GM10847 (cell line): ENCODE measurements around the gene C11orf68.

ENCODE experiments used
- POLR2A ChIP-seq: IDR thresholded peaks from 2 replicates; pipeline ENCODE4 v1.6.1; 2011; ENCODE audit not compliant: insufficient read length; ENCODE audit errors: extremely low read depth

The C11orf68 gene

DNA sequence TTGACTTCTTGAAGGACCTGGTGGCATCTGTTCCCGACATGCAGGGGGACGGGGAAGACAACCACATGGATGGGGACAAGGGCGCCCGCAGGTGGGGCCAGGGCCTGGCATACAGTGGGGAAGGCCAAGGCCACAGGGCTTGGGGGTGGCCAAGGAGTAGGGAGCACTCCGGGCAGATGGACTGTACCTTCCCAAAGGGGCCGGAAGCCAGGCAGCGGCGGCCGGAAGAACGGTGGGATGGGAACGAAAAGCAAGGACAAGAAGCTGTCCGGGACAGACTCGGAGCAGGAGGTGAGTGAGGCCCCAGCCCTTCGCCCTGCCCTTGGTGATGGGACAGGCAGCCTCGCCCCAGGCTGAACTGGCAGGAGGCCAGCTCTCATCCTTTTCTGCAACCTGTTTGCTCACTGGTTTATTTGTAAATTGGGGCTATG, 1.5 kb upstream of the C11orf68 start:
- no peak for TF ChIP-seq POLR2A

GRCh38 chr11:65919573-65920371, 910 bp upstream of the C11orf68 start:
- TF ChIP-seq POLR2A: no peak

GRCh38 chr11:65919141-65919572, 295 bp upstream of the C11orf68 start, which contains the start of gene DRAP1:
Gene DRAP1 (plus strand): TSS chr11:65919426. CDS start chr11:65919502, 76 bp downstream.
- peak; percentile 31 for TF ChIP-seq POLR2A

- no peak for TF ChIP-seq POLR2A
Measured at GRCh38 chr11:65917434-65918210, 1.2 kb downstream of the C11orf68 start.

- TF ChIP-seq POLR2A: no peak
Measured at GRCh38 chr11:65917077-65917433, 1.8 kb downstream of the C11orf68 start.

GRCh38 chr11:65916391-65916790, 2.5 kb downstream of the C11orf68 start:
- no peak for TF ChIP-seq POLR2A

GRCh38 chr11:65915821-65916251, 3.0 kb downstream of the C11orf68 start:
- no peak for TF ChIP-seq POLR2A

DNA sequence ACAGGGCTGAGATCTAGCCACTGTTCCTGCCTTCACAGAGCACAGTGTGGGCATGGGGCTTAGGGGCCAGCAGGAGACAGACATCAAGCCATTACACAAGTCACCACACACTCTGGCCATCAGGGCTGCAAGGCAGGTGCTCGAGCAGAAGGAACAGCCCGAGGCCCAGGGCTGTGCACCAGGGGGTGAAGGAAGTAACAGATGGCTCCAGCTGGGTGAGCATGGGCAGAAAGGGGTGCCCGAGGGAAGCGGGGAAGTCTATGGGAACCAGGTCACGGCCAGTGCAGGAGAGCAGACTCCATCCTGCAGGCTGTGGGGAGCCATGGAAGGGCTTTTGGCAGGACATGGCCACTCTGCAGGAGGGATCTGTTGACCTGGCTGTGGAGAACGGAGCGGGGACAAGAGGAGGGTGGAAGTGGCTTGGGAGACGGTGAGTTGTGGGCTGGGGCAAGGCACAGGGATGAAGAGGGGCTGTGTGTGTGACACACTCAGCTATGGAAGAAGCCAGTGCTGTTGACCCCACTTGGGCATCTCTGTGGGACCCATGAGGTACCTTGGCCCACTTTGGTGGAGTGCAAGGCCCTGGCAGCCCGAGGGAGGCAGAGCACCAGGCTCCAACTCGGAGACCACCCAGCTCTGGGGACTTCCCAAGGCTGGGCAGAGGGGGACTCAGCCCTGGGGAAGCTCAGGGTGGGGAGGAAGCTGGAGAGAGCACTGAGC, 3.6 kb downstream of the C11orf68 start:
- no peak for TF ChIP-seq POLR2A

- no peak for TF ChIP-seq POLR2A
Measured at GRCh38 chr11:65912845-65913244, 6.0 kb downstream of the C11orf68 start.

- no peak for TF ChIP-seq POLR2A
Measured at GRCh38 chr11:65911682-65912568, 6.9 kb downstream of the C11orf68 start.

DNA sequence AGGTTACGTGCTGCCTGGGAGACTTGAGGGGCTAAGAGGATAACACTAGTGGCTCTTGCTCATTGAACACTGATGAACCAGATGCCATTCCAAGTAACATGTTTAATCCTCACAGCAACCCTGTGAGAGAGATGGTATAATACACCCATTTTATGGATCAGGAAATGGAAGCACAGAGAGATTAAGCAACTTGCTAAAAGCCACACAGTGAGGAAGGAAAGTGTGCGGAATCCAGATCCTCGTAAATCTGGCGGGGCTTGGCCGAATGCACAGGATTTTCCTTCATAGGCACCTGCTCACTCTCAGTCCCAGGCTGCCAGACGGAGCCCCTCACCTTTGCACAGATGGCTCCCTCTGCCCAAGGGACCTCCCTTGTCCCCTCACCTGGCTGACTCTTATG, 11.0 kb downstream of the C11orf68 start:
- no peak for TF ChIP-seq POLR2A

DNA sequence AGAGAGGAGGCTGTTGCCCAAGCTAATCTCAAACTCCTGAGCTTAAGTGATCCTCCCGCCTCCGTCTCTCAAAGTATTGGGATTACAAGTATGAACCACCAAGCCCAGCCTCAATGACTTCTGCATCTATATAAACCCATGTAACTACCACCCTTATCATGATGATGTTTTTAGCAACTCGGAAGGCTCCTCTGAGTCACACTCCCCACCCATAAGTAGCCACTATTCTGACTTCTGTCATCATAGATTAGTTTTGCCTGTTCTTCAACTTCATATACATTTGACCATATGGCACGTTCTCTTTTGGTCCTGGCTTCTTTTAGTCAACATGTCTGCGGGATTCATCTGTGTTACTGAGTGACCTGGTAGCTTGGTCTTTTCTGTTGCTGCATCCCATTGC, 12.3 kb downstream of the C11orf68 start:
- no peak for TF ChIP-seq POLR2A

- TF ChIP-seq POLR2A: no peak
Measured at GRCh38 chr11:65903715-65904114, 15.1 kb downstream of the C11orf68 start.

DNA sequence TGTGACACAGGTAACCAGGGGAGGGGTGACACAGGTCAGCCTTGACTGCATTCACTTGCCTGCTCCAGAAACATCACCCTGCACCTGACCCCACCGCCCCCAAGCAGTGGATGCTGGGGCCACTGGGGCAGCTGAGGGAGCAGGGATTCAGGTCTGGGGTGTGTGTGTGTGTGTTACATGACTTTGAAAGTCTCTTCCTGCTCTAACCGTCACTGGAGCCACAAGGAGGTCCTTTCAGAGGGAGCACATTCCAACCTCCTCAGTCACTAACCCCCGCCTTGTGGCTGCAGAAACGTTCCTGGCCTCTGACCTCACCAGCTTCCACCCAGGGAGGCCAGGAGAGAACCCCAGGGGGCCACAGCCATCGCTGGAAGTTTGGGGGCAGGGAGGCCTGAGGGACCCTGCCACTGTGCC, 15.8 kb downstream of the C11orf68 start:
- no peak for TF ChIP-seq POLR2A

DNA sequence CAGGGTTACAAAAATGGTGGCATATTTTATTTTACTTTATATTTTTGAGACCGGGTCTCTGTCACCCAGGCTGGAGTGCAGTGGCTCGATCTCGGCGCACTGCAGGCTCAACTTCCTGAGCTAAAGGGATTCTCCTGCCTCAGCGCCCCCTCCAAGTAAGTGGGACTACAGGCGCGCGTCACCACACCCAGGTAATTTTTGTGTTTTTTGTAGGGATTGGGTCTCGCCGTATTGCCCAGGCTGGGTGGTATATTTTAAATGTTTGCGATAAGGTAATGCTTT, 18.0 kb downstream of the C11orf68 start:
- no peak for TF ChIP-seq POLR2A
